Measurements from ENCODE around the gene CD74. TPM values are rescaled to one million over a fixed set of nuclear protein-coding genes. Genes with fewer than 3 reads are reported as not detected.

The CD74 gene
- polyA plus RNA-seq, 2 of the 4 experiments (the other 2 are of a cell fraction): not detected

DNA sequence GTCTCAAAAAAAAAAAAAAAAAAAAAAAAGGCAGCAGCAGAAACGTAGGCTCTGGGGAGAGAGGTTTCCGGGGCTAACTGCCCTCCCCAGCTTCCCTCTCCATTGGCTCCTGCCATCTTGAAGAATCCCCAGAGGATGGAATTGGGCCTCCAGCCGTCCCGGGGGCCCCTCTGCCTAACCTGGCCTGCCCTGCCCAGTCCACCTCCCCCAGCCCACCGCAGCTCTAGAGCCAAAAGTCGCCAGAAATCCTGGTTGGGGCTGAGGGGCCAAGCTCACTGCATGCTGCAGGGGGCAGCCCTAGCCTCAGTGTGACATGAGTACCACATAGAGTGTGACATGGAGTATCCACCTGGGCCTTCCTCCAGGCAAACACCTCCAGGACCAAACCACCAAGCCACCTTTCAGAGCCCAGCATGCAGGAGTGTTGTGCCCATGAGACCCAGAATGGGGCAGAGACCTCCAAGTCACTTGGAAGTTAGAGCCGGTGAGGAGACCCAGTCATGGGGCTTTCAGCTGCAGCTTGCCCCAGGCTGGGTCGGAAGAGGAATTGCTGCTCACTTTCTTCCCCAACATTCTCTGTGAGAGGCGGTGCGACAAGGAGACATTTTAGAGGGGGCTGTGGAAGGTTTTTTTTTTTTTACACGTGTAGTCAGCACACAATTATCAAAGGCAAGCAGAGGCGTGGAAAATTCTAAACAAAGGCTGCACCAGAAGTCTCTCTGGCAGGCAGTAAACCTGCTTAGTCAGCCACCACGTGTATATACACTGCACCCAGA lies 17.6 kb downstream of the CD74 start:
- Histone ChIP-seq H3K4me2 (no peak overlapping the region), H3K4me1 (no peaks in the 10 kb centered on the region), H3K4me3 (no peak overlapping the region), H3K27ac (no peak overlapping the region), H3K9me3 (no peaks in the 10 kb centered on the region)
- ATAC-seq (no peak), FAIRE-seq (no peak), DNase-seq (ENCODE audit: low read depth in 1 of 2, low spot score in 1 of 2) (no peak)
- WGBS (ENCODE audit: missing lambda C conversion rate): 87% methylated on average over 12 of the region's 13 CpGs
- POLR2A ChIA-PET: no interaction called here
- TF ChIP-seq CHD2 (IDR thresholded peaks at IDR 0.05; ENCODE audit: low read length, partially characterized antibody) (no peak), RAD21 (conservative IDR thresholded peaks at IDR 0.05 in 1 of 2, IDR thresholded peaks at IDR 0.05 in 1 of 2) (no peak), ZSCAN20 (CRISPR knock-in tag; IDR thresholded peaks at IDR 0.05) (no peak), JUN (IDR thresholded peaks at IDR 0.05) (no peak), BHLHE40 (IDR thresholded peaks at IDR 0.05; ENCODE audit: low read depth, low read length) (no peak), EHMT2 (IDR thresholded peaks at IDR 0.05; ENCODE audit: low read depth) (no peak), EP300 (IDR thresholded peaks at IDR 0.05) (no peak), ZNF302 (CRISPR knock-in tag; IDR thresholded peaks at IDR 0.05) (no peak), NFE2L2 (conservative IDR thresholded peaks at IDR 0.05; ENCODE audit: low read length) (no peak), ZFP36 (IDR thresholded peaks at IDR 0.05; ENCODE audit: borderline replicate concordance, partially characterized antibody) (no peak), CEBPB (IDR thresholded peaks at IDR 0.05) (no peak)
- TF ChIP-seq, protein P1, sequence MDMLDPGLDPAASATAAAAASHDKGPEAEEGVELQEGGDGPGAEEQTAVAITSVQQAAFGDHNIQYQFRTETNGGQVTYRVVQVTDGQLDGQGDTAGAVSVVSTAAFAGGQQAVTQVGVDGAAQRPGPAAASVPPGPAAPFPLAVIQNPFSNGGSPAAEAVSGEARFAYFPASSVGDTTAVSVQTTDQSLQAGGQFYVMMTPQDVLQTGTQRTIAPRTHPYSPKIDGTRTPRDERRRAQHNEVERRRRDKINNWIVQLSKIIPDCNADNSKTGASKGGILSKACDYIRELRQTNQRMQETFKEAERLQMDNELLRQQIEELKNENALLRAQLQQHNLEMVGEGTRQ (IDR thresholded peaks at IDR 0.05): no peak
- TF ChIP-seq, protein P2, sequence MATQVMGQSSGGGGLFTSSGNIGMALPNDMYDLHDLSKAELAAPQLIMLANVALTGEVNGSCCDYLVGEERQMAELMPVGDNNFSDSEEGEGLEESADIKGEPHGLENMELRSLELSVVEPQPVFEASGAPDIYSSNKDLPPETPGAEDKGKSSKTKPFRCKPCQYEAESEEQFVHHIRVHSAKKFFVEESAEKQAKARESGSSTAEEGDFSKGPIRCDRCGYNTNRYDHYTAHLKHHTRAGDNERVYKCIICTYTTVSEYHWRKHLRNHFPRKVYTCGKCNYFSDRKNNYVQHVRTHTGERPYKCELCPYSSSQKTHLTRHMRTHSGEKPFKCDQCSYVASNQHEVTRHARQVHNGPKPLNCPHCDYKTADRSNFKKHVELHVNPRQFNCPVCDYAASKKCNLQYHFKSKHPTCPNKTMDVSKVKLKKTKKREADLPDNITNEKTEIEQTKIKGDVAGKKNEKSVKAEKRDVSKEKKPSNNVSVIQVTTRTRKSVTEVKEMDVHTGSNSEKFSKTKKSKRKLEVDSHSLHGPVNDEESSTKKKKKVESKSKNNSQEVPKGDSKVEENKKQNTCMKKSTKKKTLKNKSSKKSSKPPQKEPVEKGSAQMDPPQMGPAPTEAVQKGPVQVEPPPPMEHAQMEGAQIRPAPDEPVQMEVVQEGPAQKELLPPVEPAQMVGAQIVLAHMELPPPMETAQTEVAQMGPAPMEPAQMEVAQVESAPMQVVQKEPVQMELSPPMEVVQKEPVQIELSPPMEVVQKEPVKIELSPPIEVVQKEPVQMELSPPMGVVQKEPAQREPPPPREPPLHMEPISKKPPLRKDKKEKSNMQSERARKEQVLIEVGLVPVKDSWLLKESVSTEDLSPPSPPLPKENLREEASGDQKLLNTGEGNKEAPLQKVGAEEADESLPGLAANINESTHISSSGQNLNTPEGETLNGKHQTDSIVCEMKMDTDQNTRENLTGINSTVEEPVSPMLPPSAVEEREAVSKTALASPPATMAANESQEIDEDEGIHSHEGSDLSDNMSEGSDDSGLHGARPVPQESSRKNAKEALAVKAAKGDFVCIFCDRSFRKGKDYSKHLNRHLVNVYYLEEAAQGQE (IDR thresholded peaks at IDR 0.05): no peak
- CTCF ChIA-PET: interaction anchor here (1.3 to 1.5 kb wide), 2 partner anchors 16 to 18 kb away, joined by 3 read pairs; no protein-coding TSS in a partner anchor

DNA sequence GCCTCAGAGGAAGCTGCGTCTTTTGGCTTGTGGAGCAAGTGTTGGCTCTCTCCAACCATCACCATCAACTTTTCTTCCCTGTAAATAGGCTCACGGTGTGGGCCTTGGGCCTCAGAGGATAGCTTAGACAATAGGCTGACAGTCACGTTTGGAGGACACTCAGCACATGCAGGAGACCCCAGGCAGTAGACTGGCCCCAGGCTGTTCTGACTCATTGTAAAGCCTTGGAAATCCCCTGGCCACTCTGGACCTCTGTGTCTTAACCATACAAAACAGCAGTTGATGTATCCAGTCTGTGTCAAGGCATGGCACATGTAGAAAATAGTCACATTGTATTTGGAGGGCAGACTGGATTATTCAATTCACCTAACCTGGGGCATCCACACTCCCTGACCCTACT lies 18.6 kb downstream of the CD74 start:
- H3K4me3 ChIP-seq: no peak overlapping the region
- no peak for TF ChIP-seq RARB (CRISPR knock-in tag; IDR thresholded peaks at IDR 0.05)
- no peak for TF ChIP-seq EP300 (IDR thresholded peaks at IDR 0.05)
- TF ChIP-seq HDAC2 (IDR thresholded peaks at IDR 0.05): no peak
- no peak overlapping the region for H3K4me2 ChIP-seq
- 68% methylated on average over 3 of the region's 3 CpGs for WGBS (ENCODE audit: missing lambda C conversion rate)
- CTCF ChIA-PET: interaction anchor here (0.7 to 1.3 kb wide), 3 partner anchors 13 to 218 kb away, joined by 3 read pairs; no protein-coding TSS in a partner anchor
- DNase-seq (ENCODE audit: low read depth in 1 of 2, low spot score in 1 of 2) (peak in 1 of 2 experiments; percentile 43), FAIRE-seq (no peak), ATAC-seq (peak in 1 of 2 experiments; percentile 14; a peak in 1 of 6 replicates)
- H3K9me3 ChIP-seq: no peaks in the 10 kb centered on the region
- H3K4me1 ChIP-seq: no peaks in the 10 kb centered on the region
- H3K27ac ChIP-seq: no peak overlapping the region
- POLR2A ChIA-PET: no interaction called here

DNA sequence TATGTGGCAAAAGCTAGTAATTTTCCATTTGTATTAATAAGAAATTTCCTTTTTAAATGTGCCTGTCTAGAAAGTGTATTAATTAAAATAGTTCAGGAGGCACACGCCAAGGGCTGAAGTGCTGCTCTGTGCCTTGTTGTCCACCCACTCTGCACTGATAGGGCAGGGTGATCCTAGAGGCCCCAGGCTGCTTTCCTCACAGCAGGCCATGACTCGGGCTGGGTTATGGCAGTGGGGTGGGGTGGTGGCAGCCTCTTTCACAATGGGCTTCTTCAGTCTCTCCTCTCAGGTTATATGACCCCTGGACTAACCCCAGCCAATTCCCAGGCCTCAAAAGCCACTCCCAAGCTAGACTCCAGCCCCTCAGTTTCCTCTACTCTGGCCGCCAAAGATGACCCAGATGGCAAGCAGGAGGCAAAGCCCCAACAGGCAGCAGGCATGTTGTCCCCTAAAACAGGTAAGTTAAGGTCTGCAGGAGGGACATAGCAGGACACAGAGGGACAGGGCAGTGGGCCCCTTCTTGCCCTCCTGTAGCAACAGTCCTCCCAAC lies 19.5 kb downstream of the CD74 start:
- no peaks in the 10 kb centered on the region for H3K4me1 ChIP-seq
- CTCF ChIA-PET: no interaction called here
- DNase-seq (ENCODE audit: low read depth in 1 of 2, low spot score in 1 of 2): no peak
- 0 out of 6 replicates have a peak, but pooled peaks of 1 of the 2 experiments have one; percentile 10 for ATAC-seq
- POLR2A ChIA-PET: no interaction called here
- no peaks in the 10 kb centered on the region for H3K9me3 ChIP-seq
- no peak overlapping the region for H3K4me2 ChIP-seq
- H3K4me3 ChIP-seq: no peak overlapping the region
- FAIRE-seq: no peak
- H3K27ac ChIP-seq: no peak overlapping the region
- WGBS (ENCODE audit: missing lambda C conversion rate): 77% methylated on average over 3 of the region's 3 CpGs
- TF ChIP-seq FOSL2 (IDR thresholded peaks at IDR 0.05) (no peak), FOSL2 (CRISPR knock-in tag; IDR thresholded peaks at IDR 0.05) (no peak), HEYL (CRISPR knock-in tag; IDR thresholded peaks at IDR 0.05) (no peak), HOXB5 (CRISPR knock-in tag; IDR thresholded peaks at IDR 0.05) (no peak), CBX2 (IDR thresholded peaks at IDR 0.05; ENCODE audit: borderline replicate concordance, low read depth) (no peak), BHLHE40 (IDR thresholded peaks at IDR 0.05; ENCODE audit: low read depth, low read length) (no peak), RARB (CRISPR knock-in tag; IDR thresholded peaks at IDR 0.05) (no peak)
- TF ChIP-seq, protein P2 (IDR thresholded peaks at IDR 0.05): no peak
- TF ChIP-seq, protein P3, sequence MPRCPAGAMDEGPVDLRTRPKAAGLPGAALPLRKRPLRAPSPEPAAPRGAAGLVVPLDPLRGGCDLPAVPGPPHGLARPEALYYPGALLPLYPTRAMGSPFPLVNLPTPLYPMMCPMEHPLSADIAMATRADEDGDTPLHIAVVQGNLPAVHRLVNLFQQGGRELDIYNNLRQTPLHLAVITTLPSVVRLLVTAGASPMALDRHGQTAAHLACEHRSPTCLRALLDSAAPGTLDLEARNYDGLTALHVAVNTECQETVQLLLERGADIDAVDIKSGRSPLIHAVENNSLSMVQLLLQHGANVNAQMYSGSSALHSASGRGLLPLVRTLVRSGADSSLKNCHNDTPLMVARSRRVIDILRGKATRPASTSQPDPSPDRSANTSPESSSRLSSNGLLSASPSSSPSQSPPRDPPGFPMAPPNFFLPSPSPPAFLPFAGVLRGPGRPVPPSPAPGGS (IDR thresholded peaks at IDR 0.05): no peak
- TF ChIP-seq, protein P4, sequence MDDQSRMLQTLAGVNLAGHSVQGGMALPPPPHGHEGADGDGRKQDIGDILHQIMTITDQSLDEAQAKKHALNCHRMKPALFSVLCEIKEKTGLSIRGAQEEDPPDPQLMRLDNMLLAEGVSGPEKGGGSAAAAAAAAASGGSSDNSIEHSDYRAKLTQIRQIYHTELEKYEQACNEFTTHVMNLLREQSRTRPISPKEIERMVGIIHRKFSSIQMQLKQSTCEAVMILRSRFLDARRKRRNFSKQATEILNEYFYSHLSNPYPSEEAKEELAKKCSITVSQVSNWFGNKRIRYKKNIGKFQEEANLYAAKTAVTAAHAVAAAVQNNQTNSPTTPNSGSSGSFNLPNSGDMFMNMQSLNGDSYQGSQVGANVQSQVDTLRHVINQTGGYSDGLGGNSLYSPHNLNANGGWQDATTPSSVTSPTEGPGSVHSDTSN (IDR thresholded peaks at IDR 0.05): no peak

Data from A549 (cell line).